HFFc6 (cell line): ENCODE data around the gene KCNJ10. TPM values are rescaled to one million over a fixed set of nuclear protein-coding genes. Genes with fewer than 3 reads are reported as not detected.
A peak's percentile ranks its signal among the peaks of the same experiment; 100 is the strongest.

ENCODE experiments used
- DNase-seq: peaks from one replicate; pipeline ENCODE4 v3.0.0-alpha.2; 2018
- H3K27ac Mint-ChIP-seq: 2 replicates; pipeline ENCODE4 v1.8.0; 2020; ENCODE audit warnings: mild to moderate bottlenecking, mixed read lengths
- H3K27me3 Mint-ChIP-seq: 2 replicates; pipeline ENCODE4 v1.8.0; 2021; ENCODE audit warnings: mild to moderate bottlenecking, moderate library complexity, mixed read lengths; ENCODE audit not compliant: insufficient read depth
- H3K36me3 Mint-ChIP-seq: 2 replicates; pipeline ENCODE4 v1.8.0; 2021; ENCODE audit warnings: low read depth, mixed read lengths
- H3K4me1 Mint-ChIP-seq: 2 replicates; pipeline ENCODE4 v1.8.0; 2020; ENCODE audit warnings: low read depth, mixed read lengths
- H3K4me3 Mint-ChIP-seq: 2 replicates; pipeline ENCODE4 v1.8.0; 2020; ENCODE audit warnings: mild to moderate bottlenecking, moderate library complexity, mixed read lengths
- H3K9me3 Mint-ChIP-seq: 2 replicates; pipeline ENCODE4 v1.8.0; 2020; ENCODE audit warnings: mild to moderate bottlenecking, mixed read lengths
- total RNA-seq, 6 experiments: library from RNA; stranded (reverse); fragmentation: NEBNext Ultra II Directional; extraction: Animal tissue kit (Norgen Biotek cat#: 25700); gene quantifications; 2 replicates in 1 of 6; 3 replicates in 5 of 6; pipeline ENCODE4 v1.2.3, GENCODE V29; 2021
- TF ChIP-seq, protein P1 (sequence below): fragments of 200-600 bp; sonication (generic); IDR thresholded peaks from 2 replicates; pipeline ENCODE4 v1.5.0; 2021; ENCODE audit warnings: antibody characterized with exemption, mild to moderate bottlenecking

KCNJ10 gene
- total RNA-seq, 6 experiments from 2014 or later, result not detected

DNA sequence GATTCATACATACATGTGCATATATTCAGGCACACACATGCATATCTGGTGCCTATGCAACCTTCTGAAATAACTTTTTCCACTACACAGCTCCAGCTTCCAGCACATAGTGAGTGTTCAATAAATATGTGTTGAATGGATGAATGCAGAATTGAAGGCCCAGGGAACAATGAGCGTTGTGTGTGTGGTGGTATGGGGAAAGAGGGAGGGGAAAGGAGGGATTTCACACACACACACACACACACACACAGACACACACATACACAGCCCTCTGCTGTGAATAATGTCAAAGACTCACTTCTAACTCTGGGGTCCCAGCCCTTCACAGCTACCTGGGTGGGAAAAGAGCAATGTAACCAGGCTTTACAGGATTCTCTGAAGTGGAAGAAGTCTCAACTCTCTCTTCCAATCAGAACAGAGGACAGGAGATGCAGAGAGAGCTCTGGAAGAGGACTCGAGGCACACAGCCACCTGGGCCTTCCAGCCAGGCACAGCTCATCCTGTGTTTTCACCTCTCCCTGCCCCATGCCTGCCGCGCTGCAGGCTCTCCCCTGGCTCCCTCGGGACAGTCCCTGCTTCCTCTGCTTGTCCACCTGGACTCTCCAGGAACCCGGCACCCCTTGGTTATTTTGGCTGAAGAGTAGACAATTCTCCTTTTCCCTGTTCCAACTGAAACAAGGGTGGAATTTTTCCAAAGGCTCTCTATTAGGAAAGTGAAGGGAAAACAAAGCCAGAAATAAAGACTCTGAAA is 33.9 kb upstream of the KCNJ10 start:
- TF ChIP-seq, protein P1, sequence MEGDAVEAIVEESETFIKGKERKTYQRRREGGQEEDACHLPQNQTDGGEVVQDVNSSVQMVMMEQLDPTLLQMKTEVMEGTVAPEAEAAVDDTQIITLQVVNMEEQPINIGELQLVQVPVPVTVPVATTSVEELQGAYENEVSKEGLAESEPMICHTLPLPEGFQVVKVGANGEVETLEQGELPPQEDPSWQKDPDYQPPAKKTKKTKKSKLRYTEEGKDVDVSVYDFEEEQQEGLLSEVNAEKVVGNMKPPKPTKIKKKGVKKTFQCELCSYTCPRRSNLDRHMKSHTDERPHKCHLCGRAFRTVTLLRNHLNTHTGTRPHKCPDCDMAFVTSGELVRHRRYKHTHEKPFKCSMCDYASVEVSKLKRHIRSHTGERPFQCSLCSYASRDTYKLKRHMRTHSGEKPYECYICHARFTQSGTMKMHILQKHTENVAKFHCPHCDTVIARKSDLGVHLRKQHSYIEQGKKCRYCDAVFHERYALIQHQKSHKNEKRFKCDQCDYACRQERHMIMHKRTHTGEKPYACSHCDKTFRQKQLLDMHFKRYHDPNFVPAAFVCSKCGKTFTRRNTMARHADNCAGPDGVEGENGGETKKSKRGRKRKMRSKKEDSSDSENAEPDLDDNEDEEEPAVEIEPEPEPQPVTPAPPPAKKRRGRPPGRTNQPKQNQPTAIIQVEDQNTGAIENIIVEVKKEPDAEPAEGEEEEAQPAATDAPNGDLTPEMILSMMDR, result no peak
- H3K36me3 Mint-ChIP-seq, result no peaks in the 10 kb centered on the region
- H3K4me3 Mint-ChIP-seq, result no peak overlapping the region
- no peak overlapping the region for H3K27ac Mint-ChIP-seq
- peaks cover 32% of the 10 kb centered on the region for H3K4me1 Mint-ChIP-seq
- H3K27me3 Mint-ChIP-seq, result peaks cover 10% of the 10 kb centered on the region
- H3K9me3 Mint-ChIP-seq, result no peaks in the 10 kb centered on the region
- DNase-seq, result no peak

DNA sequence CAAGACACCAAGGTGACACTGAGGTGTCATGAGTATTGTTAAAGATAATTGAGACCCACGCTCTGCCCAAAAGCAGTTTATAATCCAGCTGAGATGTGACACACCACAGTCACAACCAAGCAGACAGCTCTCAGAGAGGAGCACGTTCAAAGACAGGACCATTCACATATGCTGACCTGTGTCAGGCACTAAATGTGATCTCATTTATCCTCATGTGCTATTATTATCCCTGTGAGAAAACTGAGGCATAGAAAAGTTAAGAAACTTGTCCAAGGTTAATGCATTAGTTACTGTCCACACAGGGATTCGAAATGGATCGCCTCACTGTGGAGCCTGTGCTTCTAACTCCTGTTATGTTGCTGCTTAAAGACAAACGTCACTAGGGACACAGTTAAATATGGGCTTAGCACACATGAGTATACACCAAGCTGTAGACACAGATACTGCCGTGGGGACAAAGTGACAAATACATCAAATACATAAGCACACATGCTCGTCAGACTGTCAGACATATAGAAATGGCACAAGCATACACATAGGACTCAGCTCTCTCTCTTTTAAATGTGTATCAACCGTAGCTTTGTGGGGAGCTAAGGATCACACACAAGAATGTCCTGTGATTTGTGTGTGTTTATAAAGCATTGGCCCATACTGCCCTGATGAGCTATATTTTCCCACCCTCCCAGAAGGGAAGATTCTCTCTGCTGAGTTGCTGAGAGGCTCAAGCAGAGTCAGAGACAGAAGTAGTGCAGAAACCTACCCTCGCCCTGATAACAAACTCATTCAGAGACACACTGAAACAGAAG is 32.0 kb upstream of the KCNJ10 start:
- Mint-ChIP-seq H3K27me3 (peaks cover 5% of the 10 kb centered on the region), H3K4me1 (peaks cover 42% of the 10 kb centered on the region), H3K27ac (0 out of 2 replicates have a peak overlapping the region, but pooled peaks have one; percentile 11), H3K36me3 (no peaks in the 10 kb centered on the region), H3K4me3 (no peak overlapping the region), H3K9me3 (no peaks in the 10 kb centered on the region)
- no peak for DNase-seq
- TF ChIP-seq, protein P1, result no peak

DNA sequence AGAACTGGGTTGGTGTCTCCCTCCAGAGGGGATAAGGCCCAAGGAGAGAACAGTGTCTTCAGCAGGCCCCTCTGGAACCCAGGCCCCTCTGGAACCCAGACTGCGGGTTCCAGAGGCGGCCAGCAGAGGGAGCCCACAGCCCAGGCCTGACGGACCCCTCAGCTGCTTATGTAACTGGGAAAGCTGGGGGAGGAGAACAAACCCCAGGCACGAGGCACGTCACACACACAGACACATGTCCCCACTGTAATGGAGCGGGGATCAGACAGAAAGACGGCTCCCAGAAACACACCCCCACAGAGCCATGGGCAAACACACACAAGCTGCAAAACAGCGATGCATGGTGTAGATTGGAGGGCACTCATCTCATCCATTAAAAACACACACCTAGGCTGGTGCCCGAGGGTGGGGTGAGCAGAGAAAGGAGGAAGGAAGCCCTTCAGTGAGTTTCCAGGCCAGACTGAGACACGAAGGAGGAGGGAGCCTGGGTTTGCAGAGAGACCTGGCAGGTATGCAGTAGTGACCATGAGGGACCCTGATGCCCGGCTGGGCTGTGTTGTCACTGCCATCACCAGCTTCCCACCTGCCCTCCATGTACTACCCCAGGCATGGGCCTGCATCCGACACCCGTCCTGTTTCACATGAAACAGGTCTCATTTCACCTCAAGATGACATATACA is 31.2 kb upstream of the KCNJ10 start:
- Mint-ChIP-seq H3K27me3 (peaks cover 5% of the 10 kb centered on the region), H3K4me1 (peaks cover 49% of the 10 kb centered on the region), H3K36me3 (no peaks in the 10 kb centered on the region), H3K4me3 (peak overlapping the region; percentile 73), H3K27ac (peak overlapping the region; percentile 88), H3K9me3 (no peaks in the 10 kb centered on the region)
- TF ChIP-seq, protein P1, result peak; percentile 96
- DNase-seq, result peak; percentile 63

DNA sequence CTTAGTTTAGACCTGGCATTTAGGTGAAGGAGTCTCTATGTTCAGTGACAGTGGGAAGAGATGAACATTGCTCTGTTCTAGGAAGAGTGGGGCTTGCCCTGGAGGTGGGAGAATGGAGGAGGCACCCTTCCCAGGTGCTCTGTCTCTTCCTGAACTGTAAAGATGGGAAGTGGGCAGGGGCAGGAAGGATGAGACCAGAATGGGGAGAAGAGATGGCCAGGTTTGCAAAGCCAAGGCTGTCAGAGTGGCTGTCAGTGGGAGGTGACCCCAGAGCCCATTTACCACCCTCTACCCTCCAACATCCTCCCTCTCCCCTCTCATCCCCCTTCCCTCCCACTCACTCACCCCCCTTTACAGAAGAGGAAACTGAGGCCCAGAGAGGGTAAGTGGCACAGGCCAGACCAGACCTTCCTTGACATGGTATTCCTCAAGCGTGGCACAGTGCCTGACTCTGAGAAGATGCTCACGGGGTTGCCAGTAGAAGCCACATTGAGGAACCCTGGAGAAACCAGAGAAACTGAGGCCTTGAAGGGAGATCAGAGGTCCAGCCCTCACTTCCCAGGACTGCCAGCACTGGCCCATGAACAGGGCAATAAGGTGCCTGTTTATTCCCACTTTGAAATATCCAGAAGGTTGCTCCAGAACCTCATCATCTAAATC is 29.9 kb upstream of the KCNJ10 start:
- DNase-seq, result no peak
- Mint-ChIP-seq H3K4me3 (peak overlapping the region; percentile 84; the same call in 1 of the 2 replicates), H3K27ac (0 out of 2 replicates have a peak overlapping the region, but pooled peaks have one; percentile 6), H3K4me1 (peaks cover 49% of the 10 kb centered on the region), H3K36me3 (no peaks in the 10 kb centered on the region), H3K9me3 (no peaks in the 10 kb centered on the region), H3K27me3 (peaks cover 5% of the 10 kb centered on the region)
- TF ChIP-seq, protein P1, result no peak
